Measurements from ENCODE around the gene MYT1. TPM values are rescaled to one million over a fixed set of nuclear protein-coding genes. Genes with fewer than 3 reads are reported as not detected.

The MYT1 gene
- total and polyA plus RNA-seq, 2 of the 13 experiments (the other 11 are each of a cell fraction or from before 2014, with no cell fraction given), result 0.58 to 2.5 TPM

GRCh38 chr20:64155258-64156135 lies 8.8 kb upstream of the MYT1 start (continued):
- no peak for TF ChIP-seq DMTF1 (CRISPR knock-in tag; IDR thresholded peaks at IDR 0.05)
- 0 out of 2 replicates have a peak, but pooled peaks have one; percentile 48 for TF ChIP-seq BCL3 (CRISPR knock-in tag; IDR thresholded peaks at IDR 0.05)
- TF ChIP-seq CEBPG (CRISPR knock-in tag; IDR thresholded peaks at IDR 0.05), result no peak
- TF ChIP-seq RBM22 (optimal IDR thresholded peaks at IDR 0.05; ENCODE audit: low read length), result no peak
- no peak for TF ChIP-seq SATB2 (CRISPR knock-in tag; IDR thresholded peaks at IDR 0.05)
- no peak for TF ChIP-seq KAT8 (CRISPR knock-in tag; IDR thresholded peaks at IDR 0.05)
- TF ChIP-seq BORCS8-MEF2B (CRISPR knock-in tag; IDR thresholded peaks at IDR 0.05), result 0 out of 2 replicates have a peak, but pooled peaks have one; percentile 20

All from HepG2 (cell line).